LoVo (cell line): Measurements from ENCODE around the gene ACVRL1.

Experiments
- DNase-seq: peaks from one replicate; pipeline ENCODE4 v3.0.0-alpha.2; 2016; ENCODE audit warnings: low spot score

ACVRL1 gene

DNA sequence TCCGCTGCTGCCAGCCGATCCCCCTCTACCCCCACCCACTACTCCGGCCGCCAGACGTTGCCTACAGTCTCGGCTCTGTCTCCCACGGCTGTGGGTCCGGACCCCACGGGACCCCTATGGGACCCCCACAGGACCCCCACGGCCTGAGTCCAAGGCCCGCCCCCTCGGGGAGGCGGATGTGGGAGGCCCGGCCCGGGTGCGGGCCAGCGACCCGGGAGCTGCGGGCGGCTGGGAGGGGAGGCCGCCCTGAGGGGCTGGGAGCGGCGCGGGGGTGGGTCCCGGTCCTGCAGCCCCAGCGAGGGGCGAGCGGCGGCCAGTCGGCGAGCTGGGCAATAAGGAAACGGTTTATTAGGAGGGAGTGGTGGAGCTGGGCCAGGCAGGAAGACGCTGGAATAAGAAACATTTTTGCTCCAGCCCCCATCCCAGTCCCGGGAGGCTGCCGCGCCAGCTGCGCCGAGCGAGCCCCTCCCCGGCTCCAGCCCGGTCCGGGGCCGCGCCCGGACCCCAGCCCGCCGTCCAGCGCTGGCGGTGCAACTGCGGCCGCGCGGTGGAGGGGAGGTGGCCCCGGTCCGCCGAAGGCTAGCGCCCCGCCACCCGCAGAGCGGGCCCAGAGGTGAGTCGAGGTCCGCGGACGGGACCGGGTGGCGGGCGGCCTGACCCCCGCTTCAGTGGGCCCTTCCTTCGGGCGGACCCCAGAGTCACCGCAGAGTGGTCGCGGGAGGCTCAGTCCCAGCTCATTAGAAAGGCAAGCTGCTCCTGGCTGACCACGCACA lies at the start of gene ACVRL1:
Gene ACVRL1, plus strand, starts transcription at position 422 of the 773 bp plus-strand sequence. CDS start 4,971 bp downstream, outside the sequence.
- no peak for DNase-seq

DNA sequence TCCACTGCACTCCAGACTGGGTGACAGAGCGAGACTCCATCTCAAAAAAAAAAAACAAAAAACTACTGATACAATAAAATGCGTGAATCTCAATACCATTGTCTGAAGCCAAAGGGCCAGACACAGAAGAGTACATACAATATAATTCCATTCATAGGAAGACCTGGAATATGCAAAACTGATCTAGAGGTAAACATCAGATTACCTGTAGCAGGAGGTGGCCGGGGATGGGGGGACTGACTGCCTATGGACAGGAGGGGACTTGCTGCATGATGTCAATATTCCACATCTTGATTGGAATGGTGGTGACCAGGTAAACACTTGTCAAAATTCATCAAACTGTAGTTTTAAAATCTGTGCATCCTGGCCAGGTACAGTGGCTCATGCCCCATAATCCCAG lies 46.3 kb upstream of the ACVRL1 start:
- DNase-seq, result no peak

DNA sequence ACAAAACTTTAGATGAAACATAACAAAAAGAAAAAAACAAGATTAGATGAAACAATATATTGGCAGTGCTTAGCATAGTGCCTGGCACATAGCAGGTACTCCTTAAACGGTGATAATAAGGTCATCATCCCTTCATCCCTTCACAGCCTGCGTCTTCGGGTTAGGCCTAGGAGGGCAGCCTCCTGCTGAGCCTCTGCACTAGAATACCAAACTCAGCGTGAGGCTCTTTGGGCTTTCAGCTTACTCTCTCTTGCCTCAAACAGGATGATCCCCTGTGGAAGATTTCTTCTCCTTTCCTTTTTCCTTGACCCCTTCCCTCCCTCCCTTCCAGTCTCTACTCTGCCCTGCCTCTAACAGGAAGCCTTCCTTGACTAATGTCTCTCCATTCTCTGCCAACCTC lies 44.4 kb upstream of the ACVRL1 start:
- DNase-seq, result no peak

DNA sequence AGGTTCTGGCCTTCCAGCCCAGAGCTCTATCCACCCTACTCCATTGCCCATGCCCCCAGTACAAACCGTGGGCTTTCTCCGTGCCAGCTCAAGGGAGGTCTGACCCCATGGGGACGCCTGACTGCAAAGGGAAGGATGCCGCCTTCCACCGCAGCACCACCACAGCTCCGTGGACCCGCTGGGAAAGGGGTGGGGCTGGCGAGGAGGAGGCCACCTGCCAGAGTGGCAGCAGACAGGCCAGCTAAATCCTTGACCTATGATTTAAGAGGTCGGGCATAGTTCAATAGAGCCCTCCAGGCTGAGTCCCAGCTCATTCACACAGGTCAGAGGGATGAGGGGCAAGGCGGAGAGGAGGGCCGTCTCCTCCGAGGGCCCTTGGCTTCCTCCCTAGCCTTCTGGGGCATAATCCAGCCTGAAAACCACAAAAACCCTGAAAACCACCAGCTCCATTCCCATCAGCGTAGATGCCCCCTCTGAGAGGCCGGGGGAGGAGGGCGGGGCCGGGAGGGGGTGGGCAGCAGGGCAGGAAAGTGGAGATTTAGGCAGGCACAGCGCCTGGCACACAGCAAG lies 43.9 kb upstream of the ACVRL1 start:
- no peak for DNase-seq

DNA sequence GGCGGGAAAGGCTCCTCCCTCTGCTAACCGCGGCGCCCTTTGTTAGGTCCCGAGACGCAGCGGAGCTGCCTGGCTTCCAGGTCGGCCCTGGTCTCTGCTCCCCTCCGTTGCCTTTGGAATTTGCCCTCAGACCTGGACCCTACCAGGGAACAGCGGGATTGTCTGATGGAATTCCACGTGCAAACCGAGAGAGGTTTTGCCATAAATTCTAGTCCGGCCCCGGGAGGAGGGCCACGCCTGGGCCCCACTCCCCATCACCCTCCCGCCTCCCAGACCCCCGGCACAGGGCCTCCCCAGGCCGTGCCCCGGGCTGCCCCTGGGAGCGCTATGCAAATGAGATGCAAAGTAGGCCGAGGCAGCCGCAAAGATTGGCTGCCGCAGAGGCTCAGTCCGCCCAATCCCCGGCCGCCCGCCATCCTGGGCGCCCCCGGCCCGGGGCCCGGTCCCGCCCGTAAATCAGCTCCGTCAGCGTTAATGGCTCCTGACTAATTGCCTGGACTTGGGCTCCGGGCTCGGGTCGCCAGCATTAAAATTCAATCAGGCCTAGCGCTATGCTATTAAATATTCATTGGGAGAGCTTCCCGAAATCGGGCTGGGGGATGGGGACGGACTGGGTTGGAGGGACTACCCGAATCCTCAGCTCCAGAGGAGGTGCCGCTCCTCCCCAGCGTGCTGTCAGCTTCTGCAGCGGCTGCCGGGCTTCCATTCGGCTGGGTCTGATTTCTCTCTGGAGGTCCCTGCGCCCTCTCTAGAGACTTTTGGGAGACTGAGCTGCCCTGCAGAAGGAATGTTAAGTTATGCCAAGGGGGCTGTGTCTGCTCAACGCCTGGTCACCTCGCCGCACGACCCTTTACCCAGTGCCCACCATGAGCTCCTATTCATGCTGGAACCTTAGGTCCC lies 43.1 kb upstream of the ACVRL1 start:
- no peak for DNase-seq

DNA sequence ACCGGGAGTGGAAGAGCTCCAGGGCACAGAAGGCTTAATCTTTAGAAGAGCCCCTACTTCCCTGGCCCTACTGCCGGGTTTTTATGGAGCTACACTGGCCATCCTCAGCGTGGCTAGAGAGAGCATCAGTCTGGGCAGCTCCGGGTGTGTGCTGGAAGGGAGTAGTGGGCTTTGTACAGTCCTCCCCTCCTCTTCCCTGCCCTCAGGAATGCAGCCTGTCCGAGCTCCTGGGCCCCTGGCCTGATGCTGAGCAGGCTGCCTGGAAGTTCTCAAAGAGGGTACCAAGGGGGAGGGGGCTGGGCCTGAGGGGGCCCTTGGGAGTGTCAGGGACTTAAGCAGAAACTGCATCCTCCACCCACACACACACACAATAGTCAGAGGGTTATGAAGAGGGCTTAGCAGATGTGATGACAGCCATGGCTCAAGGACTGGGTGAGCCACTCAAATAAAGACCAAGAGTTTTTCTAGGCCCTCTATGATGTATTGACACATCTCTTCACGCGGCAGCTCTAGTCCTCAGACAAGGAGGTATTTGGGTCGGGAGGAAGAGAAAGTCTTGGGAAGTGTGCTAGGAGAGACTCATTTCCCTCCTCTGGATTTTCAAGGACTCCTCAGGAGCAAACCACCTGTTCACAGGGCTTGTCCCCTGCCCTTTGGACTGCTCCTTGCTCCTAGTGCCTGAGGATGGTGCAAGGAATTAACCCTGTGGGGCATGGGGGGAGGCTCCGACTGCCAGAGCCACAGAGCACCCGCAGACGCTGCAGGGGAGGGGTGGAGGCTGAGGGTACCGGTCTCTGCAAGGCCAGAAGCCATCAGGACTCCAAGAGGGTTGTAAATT lies 42.3 kb upstream of the ACVRL1 start:
- no peak for DNase-seq

DNA sequence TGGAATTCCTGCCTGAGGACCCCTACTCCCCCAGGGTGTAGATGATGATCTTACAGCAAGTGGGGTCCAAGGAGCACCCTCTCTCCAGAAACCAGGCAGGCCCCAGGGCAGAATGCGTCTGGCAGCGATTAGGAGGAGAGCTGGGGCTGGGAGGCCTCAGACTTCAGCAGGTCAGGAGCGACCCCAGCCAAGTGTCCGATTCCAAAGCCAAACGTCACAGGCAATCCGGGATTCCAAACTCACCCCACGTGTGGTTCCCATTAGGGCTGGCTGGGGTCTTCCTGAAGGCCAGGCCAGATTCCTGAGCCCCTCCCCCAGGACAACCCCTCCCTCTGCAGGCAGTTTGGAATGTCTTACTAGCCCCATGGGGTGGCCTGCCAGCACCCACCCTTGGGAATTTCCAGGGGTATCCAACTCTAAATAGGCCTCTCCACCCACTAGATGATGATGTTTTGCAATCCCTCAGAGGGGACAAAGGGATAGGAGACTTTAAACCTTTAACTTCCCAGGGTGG lies 41.5 kb upstream of the ACVRL1 start:
- DNase-seq, result no peak

DNA sequence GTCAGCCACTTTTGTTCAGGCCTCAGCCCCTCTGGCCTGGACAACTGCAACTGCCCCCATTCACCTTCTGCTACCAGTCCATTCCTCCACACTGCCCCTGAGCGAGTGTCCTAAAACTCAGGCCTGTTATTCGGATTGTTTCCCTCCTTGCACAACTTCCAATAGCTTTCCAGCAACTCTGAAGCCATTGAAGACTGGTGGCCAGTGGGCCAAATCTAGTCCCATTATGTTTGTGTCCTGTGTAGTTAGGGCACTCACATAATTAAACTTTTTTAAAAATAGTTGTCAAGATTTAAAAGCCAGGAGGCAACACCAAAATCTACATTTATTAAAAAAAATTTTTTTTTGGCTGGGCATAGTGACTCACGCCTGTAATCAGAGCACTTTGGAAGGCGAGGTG lies 41.0 kb upstream of the ACVRL1 start:
- no peak for DNase-seq

DNA sequence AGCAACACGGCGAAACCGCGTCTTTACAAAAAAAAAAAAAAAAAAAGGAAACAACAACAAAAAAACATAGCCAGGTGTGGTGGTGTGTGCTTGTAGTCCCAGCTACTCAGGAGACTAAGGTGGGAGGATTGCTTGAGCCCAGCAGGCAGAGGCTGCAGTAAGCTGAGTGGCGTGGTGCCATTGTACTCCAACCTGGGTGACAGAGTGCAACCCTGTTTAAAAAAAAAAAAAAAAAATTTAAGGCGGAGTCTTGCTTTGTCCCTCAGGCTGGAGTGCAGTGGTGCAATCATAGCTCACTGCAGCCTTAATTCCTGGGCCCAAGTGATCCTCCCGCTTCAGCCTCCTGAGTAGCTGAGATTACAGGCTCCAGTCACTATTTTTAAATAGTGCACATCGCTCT lies 40.5 kb upstream of the ACVRL1 start:
- DNase-seq, result no peak

DNA sequence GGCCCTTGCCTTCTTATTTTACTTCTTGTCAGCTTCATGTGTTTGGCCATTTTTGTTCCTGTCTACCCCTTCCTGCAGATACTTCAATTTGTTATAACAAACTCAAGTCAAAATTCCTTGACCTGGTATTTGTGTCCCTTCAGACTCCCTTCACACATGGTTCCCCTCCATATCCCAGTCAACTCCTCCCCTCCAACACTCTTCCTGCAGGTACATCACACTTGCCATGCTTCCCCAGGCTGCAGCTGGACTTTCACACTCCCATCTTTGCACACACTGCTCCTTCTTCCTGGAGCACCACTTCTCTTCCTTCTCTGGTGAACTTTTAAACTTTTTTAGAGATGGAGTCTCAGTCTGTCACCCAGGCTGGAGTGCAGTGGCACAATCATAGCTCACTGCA lies 39.9 kb upstream of the ACVRL1 start:
- DNase-seq, result no peak

DNA sequence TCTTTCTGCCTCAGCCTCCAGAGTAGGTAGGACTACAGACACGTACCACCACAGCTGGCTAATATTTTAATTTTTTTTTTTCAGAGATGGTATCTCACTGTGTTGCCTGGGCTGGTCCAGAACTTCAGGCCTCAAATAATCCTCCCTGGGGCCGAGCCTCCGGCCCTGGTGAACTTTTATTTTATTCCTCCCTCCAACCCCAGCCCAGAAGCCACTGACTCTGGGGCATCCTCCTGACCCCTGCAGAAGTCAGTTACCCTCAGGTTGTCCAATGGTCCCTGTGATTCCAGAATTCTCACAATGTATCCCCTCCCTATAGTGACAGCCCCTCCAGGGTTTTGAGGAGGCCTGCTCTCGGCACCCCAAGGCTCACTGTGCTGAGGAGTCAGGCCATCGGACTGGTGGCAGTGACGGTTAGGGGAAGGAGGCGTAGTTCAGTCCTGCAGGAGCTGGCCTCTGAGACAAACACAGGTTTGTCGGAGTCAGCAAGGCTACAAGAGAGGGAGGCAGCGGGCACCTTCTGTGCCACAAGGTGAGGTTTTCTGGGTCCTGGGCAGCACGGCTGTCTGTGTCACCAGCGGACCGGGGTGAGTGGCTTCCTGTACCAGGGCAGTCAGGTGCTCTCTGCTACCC lies 39.4 kb upstream of the ACVRL1 start:
- DNase-seq, result no peak

DNA sequence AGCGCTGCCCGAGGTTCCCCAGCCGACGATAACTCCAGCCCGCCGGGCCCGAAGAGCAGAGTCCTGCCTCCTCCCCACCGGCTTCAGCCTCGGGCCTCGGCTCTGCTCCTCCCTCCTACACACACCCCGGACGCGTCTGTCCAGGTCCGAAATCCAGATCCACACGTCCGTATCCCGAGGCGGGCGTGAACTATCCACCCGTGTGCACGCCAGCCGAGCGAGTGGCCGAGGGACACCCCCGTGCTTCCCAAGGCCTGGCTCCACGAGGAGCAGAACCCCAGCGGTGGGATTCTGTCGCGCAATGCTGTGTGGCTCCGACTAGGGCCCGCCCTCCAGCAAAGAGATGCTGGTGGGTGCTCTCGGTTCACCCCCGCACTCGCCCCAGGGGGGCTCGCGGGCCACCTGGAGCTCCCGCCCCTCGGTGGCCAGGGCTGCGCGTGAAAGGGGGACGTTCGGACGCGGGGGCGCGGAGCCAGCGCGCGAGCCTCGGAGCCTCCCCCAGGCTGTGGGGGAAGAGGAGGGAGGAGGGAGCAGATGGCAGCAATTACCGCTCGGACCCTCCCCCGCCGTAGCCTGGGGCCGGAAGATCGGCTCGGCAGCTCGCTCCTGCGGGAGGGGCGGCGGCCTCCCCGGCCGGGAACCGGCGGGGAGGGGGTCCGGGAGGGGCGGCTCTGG lies 38.3 kb upstream of the ACVRL1 start:
- DNase-seq, result no peak

DNA sequence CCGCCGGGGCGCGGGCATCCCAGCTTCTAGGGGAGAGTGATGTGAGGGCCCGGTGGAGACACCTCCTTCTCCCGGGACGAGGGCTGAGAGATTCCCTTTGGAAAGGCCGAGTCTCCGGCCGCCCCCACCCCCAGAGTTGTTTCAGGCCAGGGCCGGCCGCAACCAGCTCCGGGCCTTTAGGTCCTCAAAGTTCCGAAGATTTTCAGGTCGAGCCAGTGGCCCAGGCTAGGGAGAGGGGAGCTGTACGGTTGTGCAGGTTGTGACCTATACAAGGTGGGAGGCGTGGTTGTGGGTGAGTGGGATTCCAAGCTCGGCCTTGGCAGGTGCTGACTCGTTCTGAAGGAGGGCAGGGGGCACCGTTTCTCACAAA lies 37.8 kb upstream of the ACVRL1 start:
- no peak for DNase-seq

DNA sequence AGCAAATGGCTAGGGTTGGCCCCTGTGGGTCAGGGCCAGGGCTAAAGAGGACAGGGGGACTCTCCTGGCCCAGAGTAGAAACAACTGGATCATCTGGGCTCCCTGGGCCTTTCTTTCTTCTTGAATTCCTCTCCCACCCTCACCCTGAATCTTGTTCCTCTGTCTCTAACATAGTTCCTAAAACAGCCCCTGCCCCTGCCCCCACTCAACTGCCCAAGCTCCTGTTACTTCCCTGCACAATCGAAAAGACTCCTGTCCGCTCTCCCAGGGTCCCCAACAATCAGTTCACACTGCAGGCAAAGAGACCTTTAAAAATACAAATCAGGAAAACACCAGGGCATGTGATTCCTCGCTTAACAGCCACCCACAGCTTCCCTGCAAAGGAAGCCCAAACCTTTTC lies 37.4 kb upstream of the ACVRL1 start:
- DNase-seq, result no peak

DNA sequence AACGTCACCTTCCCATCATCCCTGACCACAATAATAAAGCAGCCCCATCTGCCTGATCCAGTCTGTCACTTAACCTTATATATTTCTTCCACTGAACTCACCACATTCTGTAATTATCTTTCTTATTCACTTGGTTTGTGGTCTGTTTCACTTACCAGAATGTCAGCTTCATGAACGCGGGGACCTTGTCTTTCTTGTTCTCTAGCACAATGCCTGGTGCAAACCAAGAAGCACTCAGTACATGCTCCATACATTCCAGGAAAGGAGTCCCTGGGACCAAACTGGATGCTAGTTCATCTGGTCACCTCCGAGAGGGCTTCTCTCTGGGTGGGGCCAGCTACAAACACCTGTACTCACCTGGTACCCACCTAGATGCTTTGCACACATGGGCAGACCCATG lies 36.8 kb upstream of the ACVRL1 start:
- no peak for DNase-seq

DNA sequence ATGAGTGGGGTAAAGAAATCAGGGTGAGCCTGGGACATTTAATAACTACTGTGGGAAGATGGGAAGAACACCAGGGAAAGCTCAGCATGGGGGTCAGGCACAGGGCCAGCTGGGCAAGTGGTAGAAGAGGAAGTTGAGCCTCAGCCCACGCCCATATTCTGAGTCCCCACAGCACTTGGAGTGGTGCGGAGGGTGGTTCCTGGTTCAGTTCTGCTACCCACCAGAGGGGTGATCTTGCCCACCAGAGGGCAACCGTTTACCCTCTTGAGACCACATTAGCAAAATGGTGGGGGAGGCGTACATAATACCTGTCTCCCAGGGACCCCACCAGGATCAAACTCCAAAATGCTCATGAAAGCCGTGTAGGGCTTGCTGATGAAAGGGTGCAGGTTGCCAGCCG lies 36.2 kb upstream of the ACVRL1 start:
- no peak for DNase-seq

DNA sequence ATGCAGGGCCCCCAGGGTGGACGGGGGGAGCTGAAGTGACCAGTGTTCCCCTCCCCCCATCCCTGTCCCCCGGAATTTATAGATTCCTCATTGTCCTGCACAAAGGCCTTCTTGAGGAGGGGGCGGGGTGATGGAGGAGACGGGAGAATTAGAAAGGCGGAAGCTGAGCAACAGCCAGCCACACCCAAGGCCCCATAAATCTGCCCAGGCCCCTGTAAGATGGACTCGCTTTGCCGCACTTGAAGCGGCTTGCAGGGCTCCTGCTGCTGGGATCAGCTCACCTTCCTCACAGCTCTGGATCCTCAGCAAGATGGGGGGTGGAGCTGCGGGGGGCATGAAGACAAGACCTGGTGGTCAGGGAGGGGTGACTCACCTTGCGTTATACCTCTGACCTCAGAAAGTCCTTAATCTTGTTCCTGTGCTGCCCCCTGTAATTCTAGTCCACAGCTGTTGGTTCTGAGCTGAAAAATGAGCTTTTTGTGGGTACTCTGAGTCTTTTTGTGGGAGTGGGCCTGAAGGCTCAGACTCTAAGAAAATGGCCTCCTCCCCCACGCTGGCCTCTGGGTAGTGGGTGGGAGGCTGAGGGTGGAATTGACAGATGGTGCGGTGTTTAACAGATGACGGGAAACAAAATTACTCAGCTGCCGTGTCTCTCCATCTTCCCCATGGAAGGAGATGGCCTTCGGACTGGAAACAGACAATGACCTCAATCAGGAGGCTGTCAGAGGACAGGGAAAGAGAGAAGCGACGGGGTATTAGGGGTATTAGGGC lies 35.2 kb upstream of the ACVRL1 start:
- no peak for DNase-seq

DNA sequence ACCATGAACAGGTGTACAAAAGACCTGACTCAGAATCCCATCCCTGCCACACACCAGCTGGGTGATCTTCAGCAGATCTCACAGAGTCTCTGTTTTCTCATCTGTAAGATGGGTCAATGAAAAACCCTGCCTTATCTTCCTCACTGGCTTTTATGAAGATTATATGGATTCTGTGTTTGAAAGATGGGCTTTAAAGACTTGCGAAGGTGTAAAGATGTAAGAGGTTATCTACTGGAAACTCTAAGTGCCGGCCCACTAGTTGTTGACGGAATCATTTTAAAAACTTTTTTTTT lies 34.7 kb upstream of the ACVRL1 start:
- DNase-seq, result no peak

DNA sequence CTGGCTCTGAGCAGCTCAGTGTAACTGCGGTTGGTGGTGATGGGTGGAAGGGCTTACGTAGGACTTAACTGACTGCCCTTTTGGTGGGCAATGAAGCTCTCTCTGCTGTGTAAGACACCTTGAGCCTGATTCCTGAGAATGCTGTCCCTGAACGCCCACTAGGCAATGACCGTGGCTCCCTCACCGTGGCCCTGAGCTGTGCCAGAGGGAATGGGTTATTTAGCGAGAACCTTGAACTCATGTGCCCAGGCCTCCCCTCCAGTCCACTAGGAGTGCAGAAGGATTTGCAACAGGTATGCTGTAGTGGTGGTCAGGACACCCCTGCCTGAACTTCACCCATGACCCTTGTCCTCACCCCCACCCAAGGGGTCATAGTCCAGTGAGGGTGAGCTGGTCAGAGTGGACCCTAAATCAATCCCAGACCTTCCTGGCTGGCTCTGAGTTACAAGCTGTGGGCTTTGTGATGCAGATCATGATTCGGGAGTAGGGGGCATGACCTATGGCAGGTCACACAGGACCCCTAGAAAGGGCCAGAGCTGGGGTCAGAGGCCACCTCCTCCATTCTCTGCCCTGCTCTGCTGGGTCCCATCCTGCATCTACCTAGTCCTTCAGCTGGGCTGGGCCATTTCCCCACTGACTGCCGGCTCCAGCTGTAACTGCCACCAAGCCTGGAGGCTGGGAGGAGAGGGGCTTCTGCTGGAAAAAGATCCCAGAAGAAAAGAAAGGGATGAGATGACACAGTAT lies 33.9 kb upstream of the ACVRL1 start:
- no peak for DNase-seq

DNA sequence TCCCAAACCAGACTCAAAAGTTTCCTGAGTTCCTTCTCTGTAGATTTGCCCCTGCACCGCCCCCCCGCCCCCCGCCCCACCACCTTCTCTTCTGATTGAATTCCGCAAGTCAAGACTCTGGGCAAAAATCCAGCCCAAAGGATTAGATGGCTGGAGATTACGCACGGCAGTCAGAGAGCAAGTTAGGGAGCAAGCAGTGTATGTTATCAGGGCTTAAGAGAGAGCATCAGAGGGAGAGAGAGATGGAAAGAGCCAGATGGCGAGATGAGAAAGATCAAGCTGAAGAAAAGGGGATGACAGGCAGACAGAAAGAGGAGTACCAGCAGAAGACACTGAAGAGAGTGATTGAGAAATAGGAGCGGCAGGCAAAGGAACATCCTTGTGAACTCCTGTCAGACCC lies 33.3 kb upstream of the ACVRL1 start:
- no peak for DNase-seq
